Measurements from ENCODE around the gene COX5A.

Gene COX5A

DNA sequence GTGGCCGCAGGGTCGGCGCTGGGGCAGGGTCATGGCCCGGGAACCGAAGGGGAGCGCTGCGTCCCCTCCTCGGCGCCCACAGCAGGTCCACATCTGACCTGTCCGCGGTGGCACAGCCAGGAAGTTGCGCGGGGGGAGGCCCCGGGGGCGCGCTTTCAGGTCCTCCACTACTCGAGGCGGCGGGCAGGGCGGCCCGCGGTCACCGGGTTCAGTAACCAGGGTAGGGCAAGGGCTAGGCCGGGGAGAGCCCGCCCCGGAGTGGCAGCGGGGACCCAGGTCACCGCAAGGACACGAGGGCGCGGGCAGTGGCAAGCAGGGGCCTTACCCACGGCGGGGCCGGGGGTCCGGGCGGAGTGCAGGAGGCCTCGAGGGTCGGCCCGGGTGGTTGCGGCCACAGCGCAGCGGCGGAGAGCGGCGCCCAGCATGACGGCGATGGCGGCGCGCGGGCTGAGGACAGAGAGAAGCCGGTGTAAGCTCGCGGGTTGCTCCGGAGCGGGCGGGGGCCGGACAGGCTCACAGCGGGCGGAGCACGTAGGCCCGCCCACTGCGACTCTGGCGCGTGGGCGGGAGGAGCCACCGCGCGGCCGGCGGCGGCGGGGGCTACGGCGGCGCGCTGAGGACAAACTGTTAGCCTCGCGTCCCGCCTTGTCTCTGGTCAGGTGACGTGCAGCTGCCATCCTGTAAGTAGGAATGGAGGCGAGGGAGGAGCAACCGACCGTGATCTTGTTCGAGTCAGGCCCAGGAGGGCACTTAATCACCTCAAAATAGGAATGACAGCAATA, at the start of gene COX5A:
TSS of gene COX5A (minus strand) at position 484 of the 782 bp plus-strand sequence. CDS start at position 425, 59 bp downstream.
- peak; percentile 88 for DNase-seq

DNA sequence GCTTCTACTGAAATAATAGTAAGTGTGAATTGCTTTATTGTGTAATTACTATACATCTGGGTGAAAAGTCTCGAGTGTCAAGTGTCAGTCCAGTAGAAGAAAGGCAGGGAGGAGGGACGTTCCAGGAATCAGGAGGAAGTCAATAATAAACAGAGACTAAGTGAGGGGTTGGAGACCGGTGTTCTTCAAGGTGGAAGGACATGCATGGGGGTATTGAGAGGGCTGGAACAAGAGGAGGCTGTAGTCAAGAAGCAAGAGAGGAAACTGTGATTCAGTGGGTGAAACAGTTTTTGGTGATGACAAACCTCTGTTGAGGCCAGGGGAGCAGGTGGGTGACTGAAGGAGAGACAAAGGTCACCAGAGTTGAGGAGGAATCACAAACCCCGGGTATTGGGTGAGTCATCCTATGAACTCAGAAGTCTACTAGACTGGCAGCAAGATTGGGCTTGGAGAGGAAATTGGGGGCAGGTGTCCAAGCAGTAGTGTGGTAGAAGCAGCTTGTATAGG, 45.9 kb upstream of the COX5A start:
- DNase-seq, result no peak

DNA sequence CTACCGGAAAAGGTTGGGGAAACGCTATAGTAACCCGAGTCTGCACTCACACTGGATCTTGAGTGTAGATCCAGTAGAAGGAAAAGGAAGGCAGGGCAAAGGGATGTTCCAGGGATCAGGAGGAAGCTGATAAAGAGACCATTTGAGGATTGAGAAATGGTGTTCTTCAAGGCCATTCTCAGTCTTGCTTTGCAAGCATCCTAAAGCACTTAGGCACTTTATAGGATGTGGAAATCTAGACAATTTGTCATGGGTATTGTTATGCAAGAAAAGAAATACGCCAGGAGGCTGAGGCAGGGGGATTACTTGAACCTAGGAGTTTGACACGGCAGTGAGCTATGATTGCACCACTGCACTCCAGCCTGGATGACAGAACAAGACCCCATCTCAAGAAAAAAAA, 44.3 kb upstream of the COX5A start:
- DNase-seq, result no peak

DNA sequence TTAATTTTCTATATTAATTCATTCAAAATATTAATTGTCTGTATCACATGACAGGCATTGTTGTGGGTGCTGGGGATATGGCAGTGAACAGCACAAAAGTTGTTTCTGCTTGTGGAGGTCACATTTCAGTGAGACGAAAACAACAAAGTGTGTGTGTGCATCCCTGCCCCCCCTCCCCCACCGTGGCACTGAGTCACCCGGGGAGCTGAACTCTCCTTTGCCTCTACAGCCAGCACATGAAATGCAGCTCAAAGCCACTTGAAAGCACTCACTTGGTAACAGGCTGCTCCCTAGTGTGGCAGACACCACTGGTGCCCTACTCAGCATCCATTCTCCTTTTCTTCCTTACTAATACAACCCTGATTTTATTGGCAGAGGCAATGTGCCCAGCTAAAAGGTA, 40.6 kb upstream of the COX5A start:
- DNase-seq, result no peak

DNA sequence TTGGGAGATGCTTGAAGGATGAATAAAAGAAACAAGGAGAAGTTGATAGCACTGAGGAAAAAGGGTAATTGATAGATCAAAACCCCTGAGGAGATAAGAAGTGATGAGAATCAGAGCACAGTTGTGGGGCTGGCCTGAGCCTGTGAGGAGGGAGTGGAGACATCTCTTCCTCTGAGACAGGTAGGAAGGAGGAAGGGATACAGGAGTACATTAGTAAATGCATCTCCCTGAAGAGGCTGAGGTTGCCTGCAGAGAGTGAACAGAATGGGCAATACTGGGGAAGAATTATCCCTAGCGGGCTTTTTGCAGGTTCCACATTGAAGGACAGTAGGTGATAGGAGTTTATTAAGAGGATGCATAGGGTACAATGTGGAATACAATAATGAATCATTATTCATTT, 40.2 kb upstream of the COX5A start:
- no peak for DNase-seq

DNA sequence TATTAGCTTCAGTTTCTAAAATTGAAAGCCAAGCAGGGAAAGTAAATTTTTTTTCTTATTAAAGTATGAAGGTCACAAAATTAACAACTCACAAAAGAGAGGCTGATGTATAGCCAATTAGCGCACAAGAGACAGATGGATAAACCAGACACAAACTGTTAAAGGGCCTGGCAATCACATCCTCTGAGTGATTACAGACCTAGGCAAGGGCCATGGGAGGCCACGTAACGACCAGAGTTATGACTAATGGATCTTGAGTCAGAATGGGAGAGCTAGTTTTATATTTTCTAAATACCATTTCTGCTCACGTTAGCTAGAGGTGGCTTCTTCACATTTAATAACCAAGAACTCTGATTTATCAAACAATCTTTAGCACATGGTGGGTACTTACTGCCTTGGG, 39.7 kb upstream of the COX5A start:
- no peak for DNase-seq

DNA sequence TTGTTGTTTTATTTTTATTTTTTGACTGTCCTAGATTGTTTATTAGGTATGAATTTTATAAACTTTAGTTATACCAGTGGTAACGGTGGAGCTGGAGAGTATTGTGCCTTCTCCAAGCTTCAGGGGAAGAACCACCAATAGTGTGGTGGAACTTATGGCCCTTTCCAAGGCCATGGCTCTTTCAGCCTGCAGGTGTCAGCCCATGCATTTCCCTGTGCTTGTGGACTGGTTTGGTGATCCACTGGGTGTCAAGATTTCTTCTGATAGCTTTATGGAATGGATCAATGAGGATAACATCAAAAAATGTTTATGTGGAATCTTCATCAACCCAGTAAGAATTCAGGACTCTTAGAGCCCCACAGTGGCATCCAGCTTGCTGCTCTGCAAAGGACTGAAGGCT, 38.3 kb upstream of the COX5A start:
- no peak for DNase-seq

DNA sequence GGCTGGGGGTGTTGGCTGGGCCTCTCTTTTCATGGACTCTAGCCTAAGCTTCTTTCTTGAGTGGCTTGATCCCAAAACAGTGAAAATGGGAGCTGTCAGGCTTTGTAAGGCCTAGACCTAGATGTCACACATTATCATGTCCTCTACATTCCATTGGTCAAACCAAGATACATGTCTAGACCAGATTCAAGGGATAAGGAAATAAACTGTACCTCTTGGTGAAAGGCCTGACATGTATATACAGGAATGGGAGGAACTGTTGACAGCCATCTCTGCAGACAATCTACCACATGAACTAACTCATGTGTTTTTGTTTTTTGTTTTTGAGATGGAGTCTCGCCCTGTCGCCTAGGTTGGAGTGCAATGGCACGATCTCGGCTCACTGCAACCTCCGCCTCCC, 29.8 kb upstream of the COX5A start:
- no peak for DNase-seq

DNA sequence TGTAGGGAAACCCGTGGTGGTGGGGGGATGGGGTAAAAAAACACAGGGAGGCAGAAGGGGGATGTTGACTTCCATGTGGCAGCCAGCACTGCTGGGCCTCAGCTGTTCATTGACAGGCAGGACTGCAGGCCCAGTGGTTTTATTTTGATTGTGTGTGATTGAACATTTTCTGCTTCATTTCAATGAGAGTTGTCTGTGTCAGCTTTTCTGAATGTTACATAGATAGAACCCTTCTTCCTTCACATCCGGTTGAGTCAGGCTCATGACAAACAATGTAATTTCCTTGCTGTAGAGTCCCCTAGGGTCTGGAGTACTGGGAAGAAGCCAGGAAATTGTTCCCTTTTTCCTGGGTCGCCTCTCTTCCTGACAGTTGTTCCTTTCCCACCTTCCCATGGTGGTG, 26.9 kb upstream of the COX5A start:
- DNase-seq, result no peak

DNA sequence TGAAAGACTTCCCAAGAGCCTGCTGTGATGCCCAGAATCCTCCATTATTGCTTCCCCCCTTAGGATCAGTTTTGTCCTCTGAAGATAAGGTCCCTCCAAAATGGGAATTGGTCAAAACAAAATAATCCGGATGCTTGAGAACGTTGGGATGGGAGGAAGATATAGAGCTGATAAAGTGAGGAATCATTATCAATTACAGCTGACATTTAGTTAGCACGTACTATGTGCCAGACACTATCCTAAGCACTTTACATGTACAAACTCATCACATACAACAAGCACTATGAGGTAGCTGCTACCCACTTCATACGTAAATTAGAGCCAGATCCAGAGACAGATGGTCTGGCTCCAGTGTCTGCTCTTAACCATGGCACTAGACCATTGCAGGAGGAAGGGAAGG, 25.3 kb upstream of the COX5A start:
- no peak for DNase-seq

DNA sequence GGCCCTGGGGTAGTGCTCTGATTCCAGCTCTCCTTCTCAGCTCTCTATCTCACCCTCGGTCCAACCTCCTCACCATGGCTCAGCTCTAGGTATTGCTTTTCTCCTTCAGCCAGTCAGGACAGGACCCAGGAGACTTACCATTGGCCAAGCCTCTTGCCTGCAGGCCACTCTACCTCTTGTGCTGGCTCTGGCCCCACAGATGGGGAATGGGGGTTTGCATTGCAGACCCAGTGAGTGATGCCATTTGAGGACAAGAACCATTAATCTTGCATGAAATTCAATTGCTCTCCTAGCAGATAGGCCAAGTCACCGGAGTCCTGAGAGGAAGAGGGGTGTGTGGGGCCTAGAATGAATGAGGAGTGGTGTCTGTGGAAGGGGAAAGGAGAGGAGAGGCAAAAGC, 24.8 kb upstream of the COX5A start:
- no peak for DNase-seq

DNA sequence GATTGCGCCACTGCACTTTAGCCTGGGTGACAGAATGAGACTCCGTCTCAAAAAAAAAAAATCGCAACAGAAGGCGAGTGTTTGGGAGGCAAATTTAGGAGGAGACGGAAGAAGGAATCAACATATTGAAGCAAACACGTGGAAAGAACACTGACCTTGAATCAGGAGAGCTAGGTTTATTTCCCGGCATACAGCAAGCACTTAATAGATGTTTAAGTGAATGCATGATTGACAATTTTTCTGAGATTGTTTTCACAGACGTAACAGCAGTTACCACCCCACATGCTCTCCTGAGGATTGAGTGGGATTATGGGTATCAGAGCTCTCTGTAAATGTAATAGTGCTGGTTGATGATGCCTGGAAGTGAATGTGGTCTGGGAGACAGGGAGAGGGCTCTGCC, 24.3 kb upstream of the COX5A start:
- no peak for DNase-seq

DNA sequence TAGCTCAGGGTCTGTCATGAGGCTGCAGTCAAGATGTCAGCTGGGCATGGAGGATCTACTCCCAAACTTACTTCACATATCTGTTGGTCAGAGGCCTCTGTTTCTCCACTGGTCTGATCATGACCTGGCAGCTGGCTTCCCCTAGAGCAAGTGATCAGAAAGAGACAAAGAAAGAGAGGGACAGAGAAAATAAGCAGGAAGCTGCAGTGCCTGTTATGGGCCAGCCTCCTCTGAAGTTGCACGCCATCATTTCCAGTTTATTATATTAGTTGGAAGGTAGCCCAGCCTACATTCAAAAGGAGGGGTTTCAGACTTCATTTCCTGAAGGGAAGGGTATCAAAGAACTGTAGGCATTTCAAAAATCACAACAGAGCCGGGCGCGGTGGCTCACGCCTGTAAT, 23.7 kb upstream of the COX5A start:
- DNase-seq, result no peak

DNA sequence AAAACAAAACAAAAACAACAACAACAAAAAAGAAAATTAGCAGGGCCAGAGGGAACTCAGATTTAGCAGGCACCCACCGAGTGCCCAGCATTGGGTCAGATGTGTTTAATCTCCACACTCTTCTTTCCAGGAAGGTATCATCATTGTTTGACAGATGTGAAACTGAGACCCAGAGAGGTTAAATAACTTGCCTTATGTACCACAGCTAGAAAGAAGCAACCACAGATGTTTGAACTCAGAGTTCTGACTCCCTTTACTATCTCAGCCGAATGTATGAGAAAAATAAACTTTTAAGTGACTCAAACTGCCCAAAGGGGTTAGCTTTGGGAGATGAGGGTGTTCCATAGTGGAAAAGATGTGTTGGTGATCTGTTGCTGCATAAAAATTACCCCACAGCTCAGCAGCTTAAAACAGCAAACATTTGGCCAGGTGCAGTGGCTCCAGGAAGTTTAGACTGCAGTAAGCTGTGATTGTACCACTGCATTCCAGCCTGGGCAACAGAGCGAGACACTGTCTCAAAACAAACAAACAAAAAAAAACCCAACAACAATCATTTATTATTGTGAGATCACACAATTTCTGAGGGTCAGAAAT, 23.2 kb upstream of the COX5A start:
- no peak for DNase-seq

DNA sequence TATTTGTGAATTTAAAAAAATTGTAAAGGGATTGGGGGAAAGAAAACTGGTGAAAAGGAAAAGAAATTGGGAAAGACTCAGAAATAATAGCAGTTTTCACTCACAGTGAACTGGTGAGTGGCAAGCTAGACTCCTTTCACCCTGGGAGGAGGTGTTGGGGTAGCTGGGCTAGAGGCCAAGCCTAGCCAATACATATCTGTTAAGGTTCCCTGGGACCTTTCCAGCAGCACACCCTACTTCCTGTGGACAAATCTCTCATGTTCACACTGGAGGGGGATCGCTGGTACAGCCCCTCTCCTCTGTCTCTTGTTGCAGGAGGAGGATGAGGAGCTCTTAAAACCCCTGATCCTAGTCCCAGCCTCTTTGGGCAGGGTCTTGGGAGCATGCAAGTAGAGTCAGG, 22.4 kb upstream of the COX5A start:
- DNase-seq, result no peak

DNA sequence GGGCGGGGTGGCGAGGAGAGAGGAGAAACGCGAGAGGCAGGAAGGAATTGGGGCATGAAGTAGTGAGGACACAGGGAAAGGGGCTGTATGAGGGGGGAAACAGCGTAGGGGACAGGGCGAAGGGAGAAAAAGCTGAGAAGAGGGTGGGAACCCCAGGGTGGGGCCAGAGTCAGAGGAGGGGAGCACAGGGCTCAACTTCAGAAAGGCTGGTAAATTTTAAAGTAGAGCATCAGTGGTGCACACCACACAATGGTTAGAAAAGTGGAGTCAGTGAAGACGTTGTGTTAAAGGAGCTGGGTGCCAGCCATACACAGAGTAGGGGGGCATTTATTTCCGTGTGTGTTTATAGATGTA, 21.7 kb upstream of the COX5A start:
- DNase-seq, result no peak

DNA sequence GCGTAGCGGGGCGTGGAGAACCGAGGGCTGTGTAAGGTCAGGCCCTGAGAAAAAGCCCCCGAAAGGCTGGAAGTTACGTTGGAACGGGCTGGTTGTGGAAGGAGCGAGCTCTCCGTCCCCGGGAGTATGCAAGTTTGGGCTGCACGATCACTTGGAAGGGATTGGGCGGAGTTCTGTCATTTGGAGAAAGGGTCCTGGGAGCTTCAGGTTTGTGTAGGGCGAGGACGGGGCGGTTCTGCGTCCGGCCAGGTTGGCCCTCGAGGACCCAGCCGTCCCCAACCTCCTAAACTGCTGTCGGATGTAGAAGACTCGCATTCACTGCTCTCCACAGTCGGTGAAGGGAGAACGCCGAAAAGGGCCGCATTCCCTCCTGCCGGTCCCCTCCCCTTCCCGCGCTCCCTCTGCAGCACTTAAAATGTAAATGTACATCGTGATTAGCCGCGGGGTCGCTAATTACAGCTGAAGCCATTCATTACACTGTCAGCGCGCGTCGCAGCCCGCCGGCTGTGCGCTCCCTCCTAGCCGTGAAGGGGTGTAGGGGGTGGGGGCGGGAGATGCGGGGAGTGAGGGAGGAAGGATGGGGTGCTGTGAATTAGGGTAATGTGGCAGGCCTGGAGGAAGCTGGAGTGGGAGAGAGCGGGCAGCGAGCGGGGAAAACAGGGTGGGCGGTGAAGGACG, 21.2 kb upstream of the COX5A start:
- DNase-seq, result no peak

DNA sequence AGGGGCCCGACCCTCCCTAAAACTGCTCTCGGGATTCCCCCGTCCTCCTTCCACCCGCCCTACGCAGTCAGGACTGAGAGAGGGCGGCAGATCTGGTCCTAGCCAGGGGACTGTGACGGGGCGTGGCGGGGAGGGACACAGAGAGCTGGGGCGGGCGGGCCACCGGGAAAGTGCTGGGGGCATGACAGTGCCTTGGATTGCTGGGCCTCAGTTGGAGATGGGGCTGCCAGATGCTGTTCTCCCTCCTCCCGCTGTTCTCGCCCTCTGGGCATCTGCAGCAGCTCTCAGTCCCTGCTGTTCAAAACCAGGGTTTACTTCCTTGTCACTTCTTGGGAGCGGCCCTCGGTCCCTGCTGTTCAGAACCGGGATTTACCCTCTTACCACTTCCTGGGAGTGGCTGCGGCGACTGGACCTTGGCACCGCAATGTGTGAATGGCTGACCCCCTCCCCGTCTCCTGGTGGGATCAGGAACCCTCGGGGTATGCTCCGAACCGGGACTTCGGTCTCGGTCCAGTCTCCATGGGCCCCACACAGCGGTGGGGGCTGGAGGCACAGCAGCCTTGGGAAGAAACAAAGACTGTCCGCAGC, 20.5 kb upstream of the COX5A start:
- no peak for DNase-seq

DNA sequence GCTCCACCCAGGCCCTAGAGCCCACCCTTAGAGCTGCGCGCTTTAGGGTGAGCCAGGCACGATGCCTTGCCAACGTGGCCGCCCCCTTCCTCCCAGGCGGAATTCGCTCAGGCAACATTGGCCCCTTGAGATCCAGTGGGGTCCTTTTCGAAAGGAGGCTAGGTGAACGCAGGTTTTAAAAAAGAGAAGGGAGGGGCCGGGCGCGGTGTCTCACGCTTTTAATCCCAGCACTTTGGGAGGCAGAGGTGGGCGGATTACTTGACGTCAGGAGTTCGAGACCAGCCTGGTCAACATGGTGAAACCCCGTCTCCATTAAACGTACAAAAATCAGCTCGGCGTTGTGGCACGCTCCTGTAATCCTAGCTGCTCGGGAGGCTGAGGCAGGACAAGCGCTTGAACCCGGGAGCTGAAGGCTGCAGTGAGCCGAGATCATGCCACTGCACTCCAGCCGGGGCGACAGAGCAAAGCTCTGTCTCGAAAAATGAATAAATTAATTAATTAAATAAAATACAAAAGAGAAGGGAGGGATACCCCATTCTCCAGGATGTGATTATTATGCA, 19.7 kb upstream of the COX5A start:
- no peak for DNase-seq

DNA sequence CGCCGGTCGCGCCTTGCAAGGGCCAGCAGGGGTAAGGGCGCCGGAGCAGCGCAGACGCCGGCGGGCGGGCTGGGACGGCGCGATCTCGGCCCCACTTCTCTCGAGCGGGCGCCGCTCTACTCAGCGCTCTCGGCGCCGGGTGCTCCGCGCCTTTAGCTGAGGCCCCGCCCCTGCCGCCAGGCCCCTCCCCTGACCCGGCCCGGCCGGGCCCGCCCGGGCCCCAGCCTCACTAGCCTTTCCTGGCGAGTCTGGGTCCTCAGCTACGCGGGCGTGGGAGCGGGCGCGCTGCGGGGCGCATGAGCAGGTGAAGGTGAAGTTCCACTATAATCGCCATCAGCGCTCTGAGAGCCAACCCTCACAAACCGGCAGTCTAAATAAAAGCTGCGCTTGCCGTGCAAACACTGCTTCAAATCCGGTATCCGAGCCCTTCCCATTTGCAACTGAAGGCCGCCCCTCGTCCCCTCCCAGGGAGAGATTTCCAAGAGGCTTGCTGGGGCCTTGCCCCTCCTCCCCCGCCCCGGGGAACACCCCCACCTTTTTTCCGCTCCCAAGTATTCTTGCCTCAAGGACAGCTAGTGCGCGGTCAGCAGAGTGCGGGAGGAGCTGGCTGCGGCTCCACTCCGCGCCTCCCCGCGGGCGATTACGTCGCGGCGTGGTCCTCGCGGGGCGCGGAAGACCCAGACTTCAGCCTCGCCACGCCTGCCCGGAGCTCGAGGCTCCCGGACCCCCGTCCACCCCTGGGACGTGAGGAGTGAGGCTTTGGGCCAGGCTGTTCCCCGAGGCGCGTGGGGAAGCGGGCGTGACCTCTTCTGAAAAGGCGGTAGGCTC, 19.0 kb upstream of the COX5A start, which contains the start of gene RPP25:
TSS of gene RPP25 (minus strand) at position 125 of the 828 bp plus-strand sequence. CDS start 189 bp downstream, outside the sequence.
- no peak for DNase-seq

DNA sequence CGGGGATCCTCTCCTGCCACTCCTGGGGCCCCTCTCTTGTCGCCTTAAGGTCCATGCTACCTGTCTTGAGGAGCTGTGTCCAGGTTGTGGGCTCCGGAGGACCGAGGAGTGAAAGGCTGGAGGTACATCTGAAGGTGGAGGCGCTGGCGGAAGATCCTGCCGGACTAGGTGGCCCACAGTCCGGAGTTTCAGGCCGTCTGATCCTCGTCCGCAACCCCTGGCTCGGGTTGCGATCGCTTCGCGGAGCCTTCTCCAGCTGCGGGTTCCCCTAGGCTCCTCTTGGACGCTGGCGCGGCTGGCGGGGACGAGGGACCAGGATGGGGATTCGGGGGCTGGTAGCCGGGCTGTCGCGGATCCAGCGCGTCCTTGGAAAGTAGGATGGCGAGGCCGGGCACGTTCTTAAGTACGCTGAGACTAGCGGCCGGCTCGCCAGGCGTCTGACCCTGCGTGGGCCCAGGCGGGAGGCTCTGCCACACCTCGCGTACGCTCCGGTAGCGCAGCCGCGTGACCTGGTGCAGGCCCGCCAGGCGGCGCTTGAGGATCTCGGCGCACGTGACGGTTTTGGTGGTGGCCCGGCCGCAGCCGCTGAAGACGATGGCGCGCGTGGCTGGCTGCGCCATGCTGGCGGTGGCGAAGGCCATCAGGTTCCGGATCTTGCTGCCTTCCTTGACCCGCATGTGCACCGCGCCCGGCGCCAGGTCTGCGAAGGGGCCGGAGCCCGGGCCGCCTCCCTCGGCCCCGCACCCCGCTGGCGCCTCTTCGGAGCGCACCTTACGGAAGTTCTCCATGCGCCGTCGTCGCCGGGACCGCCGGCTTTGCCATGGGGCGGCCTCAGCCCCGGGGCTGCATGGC, 18.1 kb upstream of the COX5A start:
- no peak for DNase-seq

Data from SIG-M5 (cell line).